SU-DHL-6 (cell line): ENCODE measurements around the gene RNF135.

ENCODE experiments used
- EZH2phosphoT487 ChIP-seq: fragments of 200-600 bp; sonication (generic), shearing (Covaris generic); conservative IDR thresholded peaks from 2 replicates; pipeline ENCODE4 v1.6.1; 2018; ENCODE audit warnings: mild to moderate bottlenecking, antibody characterized with exemption, low read length, moderate library complexity, mixed read lengths
- TF ChIP-seq, protein P1 (sequence below): fragments of 200-600 bp; sonication (generic); IDR thresholded peaks from one replicate; pipeline ENCODE4 v1.5.1; 2017; ENCODE audit warnings: antibody characterized with exemption, mild to moderate bottlenecking, low read length, moderate library complexity; ENCODE audit not compliant: insufficient read depth, poor library complexity, severe bottlenecking

DNA sequence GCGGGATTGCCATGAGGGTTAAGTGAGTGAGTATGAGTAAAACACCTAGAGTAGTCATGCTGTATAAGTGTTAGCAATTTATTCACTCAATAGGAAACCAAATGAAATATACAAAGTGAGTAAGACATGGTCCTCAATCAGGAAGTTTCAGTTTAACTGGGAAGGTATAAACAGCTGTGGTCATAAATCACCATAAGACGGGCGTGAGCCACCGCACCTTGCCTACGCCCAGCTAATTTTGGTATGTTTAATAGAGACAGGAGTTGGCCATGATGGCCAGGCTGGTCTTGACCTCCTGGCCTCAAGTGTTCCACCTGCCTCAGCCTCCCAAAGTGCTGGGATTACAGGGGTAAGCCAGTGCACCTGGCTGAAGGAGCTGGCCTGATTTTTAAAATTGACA is 27.0 kb downstream of the RNF135 start:
- TF ChIP-seq EZH2phosphoT487, result no peak
- TF ChIP-seq, protein P1, sequence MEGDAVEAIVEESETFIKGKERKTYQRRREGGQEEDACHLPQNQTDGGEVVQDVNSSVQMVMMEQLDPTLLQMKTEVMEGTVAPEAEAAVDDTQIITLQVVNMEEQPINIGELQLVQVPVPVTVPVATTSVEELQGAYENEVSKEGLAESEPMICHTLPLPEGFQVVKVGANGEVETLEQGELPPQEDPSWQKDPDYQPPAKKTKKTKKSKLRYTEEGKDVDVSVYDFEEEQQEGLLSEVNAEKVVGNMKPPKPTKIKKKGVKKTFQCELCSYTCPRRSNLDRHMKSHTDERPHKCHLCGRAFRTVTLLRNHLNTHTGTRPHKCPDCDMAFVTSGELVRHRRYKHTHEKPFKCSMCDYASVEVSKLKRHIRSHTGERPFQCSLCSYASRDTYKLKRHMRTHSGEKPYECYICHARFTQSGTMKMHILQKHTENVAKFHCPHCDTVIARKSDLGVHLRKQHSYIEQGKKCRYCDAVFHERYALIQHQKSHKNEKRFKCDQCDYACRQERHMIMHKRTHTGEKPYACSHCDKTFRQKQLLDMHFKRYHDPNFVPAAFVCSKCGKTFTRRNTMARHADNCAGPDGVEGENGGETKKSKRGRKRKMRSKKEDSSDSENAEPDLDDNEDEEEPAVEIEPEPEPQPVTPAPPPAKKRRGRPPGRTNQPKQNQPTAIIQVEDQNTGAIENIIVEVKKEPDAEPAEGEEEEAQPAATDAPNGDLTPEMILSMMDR, result no peak
